ENCODE data around the gene SLC37A1.
"Not testable (repeated sequence)": the region's sequence is repeated elsewhere in the genome, so short reads cannot be mapped to it uniquely, and the experiment has no call there.

SLC37A1 gene

DNA sequence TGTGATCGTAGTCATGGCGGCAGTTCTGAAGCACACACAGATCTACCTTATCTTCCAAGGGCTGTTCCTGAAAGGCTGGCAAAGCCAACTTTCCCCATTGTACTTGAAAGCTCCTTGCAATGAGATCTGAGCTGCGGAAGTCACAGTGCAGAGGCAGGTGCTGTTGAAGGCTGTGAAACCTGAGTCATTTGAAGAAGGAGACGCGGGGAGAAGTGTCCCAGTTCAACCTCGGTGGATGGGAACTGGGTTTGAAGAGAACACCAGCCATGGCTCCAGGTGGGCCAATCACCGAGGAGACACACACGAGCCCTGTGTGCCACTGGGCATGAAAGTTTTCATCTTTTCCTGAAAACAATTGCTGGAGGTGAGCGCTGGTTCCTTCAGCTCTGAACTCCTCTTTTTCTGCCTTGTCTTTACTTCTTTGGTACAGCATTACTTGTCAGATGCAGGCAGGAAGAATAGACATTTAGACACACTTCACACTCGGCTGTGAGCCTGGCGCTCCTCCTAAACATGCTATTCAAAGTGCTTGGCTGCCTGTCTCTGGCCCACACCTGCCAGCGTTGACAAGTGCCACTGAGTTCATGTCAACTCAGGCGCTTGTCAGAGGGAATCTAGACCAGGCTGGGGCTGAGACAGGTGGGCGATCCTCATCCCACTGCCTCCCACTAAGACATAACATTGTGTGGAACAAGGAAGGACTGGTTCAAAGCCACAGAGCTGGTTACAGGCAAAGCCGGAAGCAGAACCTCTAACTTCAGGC is 114.1 kb downstream of the SLC37A1 start:
- H3K4me1 Mint-ChIP-seq: peaks cover 28% of the 10 kb centered on the region
- no peaks in the 10 kb centered on the region for H3K36me3 Mint-ChIP-seq (ENCODE audit: low read depth)
- no peak for DNase-seq
- no peak overlapping the region for H3K4me3 Mint-ChIP-seq
- no peak overlapping the region for H3K27ac Mint-ChIP-seq
- no peaks in the 10 kb centered on the region for H3K9me3 Mint-ChIP-seq
- peaks cover 5% of the 10 kb centered on the region for H3K27me3 Mint-ChIP-seq (ENCODE audit: low read depth, poor library complexity)
- TF ChIP-seq, protein P1, sequence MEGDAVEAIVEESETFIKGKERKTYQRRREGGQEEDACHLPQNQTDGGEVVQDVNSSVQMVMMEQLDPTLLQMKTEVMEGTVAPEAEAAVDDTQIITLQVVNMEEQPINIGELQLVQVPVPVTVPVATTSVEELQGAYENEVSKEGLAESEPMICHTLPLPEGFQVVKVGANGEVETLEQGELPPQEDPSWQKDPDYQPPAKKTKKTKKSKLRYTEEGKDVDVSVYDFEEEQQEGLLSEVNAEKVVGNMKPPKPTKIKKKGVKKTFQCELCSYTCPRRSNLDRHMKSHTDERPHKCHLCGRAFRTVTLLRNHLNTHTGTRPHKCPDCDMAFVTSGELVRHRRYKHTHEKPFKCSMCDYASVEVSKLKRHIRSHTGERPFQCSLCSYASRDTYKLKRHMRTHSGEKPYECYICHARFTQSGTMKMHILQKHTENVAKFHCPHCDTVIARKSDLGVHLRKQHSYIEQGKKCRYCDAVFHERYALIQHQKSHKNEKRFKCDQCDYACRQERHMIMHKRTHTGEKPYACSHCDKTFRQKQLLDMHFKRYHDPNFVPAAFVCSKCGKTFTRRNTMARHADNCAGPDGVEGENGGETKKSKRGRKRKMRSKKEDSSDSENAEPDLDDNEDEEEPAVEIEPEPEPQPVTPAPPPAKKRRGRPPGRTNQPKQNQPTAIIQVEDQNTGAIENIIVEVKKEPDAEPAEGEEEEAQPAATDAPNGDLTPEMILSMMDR (IDR thresholded peaks at IDR 0.05): no peak

DNA sequence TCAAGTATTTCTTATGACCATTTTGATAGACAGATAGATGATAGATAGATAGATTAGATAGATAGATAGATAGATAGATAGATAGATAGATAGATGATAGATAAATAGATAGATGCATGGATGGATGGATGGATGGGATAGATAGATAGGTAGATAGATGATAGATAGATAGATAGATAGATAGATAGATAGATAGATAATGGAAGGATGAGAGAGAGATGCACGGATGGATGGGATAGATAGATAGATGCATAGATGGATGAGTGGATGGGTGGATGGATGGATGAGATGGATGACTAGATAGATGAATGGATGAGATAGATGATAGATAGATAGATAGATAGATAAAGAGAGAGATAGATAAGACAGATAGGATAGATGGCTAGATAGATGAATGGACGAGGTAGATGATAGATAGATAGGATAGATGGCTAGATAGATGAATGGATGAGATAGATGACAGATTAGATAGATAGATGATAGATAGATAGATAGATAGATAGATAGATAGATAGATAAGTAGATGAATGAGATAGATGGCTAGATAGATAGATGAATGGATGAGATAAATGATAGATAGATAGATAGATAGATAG is 114.9 kb downstream of the SLC37A1 start:
- DNase-seq; H3K27ac Mint-ChIP-seq; H3K36me3 Mint-ChIP-seq (ENCODE audit: low read depth); H3K4me3 Mint-ChIP-seq; H3K27me3 Mint-ChIP-seq (ENCODE audit: low read depth, poor library complexity); H3K9me3 Mint-ChIP-seq: not testable (repeated sequence)
- H3K4me1 Mint-ChIP-seq: peaks cover 22% of the 10 kb centered on the region

DNA sequence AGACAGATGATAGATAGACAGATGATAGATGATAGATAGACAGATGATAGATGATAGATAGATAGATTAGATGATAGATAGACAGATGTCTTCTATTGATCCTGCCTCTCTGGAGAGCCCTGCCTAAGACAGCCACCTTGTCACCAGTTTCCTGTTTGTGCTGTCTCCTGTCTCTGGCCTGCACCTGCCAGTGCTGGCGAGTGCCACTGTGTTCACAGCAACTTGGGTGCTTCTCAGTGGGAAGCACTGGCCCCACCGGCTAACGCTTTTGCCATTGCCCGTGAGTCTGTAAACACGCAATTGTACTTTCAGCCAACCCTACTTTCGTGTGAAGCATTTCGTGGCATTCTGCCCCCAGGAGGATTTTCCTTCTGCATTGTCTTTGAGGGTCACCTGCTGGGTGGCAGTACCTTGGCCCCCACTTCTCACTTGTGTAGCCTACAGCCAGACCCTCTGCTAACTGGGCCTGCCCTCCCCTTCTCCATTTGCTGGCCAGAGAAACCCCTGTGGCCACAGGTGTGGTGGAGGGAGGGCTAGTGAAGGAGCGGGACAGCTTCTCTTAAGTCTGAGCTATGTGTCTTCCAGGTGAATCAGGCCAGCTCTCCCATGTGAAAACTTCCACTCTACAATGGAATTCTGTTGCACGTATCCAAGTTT is 116.4 kb downstream of the SLC37A1 start:
- no peak overlapping the region for H3K27ac Mint-ChIP-seq
- H3K27me3 Mint-ChIP-seq (ENCODE audit: low read depth, poor library complexity): peaks cover 7% of the 10 kb centered on the region
- H3K9me3 Mint-ChIP-seq: no peaks in the 10 kb centered on the region
- TF ChIP-seq, protein P1 (IDR thresholded peaks at IDR 0.05): no peak
- H3K4me1 Mint-ChIP-seq: peaks cover 7% of the 10 kb centered on the region
- H3K36me3 Mint-ChIP-seq (ENCODE audit: low read depth): no peaks in the 10 kb centered on the region
- H3K4me3 Mint-ChIP-seq: no peak overlapping the region
- no peak for DNase-seq

DNA sequence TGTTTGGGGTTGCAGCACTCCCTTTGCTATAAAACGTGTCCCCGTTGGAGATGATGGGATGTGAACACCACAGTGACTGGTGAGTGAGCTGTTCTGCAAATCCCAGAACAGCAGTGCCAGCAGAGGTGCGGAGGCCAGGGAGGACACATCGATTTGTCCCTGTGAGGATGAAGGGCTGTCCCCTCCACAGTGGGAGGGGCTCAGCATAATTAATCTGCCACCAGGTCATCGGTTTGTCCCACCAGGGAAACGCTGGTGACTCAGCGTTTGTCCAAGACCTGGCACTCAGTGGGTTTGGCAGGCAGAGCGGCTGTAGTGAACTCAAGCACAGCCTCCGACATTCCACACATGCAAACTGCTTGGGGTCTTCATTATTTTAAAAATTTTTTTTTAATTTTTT is 117.0 kb downstream of the SLC37A1 start:
- TF ChIP-seq, protein P1 (IDR thresholded peaks at IDR 0.05): no peak
- Mint-ChIP-seq H3K36me3 (ENCODE audit: low read depth) (no peaks in the 10 kb centered on the region), H3K4me3 (no peak overlapping the region)

More for the DNA sequence above, 117.0 kb downstream of the SLC37A1 start:
- H3K9me3 Mint-ChIP-seq: no peaks in the 10 kb centered on the region
- H3K27me3 Mint-ChIP-seq (ENCODE audit: low read depth, poor library complexity): peaks cover 7% of the 10 kb centered on the region
- DNase-seq: no peak
- no peak overlapping the region for H3K27ac Mint-ChIP-seq
- peaks cover 1% of the 10 kb centered on the region for H3K4me1 Mint-ChIP-seq
